GM12875 (cell line): ENCODE results near the gene AUNIP.
"Not testable (repeated sequence)": the region's sequence is repeated elsewhere in the genome, so short reads cannot be mapped to it uniquely, and the experiment has no call there.

Experiments
- H3K4me3 ChIP-seq: one replicate; pipeline ENCODE4 v1.5.1; 2011; ENCODE audit warnings: low read depth, low read length, control low read depth
- TF ChIP-seq, protein P1 (sequence below): IDR thresholded peaks from 2 replicates; pipeline ENCODE4 v1.5.1; 2011; ENCODE audit warnings: low read depth, mild to moderate bottlenecking, control low read depth, inconsistent platforms, low read length, moderate library complexity, borderline replicate concordance; ENCODE audit not compliant: insufficient read depth

The AUNIP gene

DNA sequence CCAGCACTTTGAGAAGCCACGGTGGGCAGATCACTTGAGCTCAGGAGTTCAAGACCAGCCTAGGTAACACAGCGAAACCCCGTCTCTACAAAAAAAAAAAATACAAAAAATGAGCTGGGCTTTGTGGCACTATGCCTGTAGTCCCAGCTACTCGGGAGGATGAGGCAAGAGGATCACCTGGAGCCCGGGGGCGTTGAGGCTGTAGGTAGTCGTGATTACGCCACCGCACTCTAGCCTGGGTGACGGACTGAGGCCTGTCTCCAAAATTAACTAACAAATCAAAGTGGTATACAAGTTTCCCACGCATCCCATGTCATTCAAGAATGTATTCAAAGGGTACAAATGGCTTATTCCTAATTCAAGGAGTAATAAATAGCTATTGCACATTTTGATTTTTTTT lies 2.4 kb downstream of the AUNIP start:
- no peak overlapping the region for H3K4me3 ChIP-seq
- TF ChIP-seq, protein P1, sequence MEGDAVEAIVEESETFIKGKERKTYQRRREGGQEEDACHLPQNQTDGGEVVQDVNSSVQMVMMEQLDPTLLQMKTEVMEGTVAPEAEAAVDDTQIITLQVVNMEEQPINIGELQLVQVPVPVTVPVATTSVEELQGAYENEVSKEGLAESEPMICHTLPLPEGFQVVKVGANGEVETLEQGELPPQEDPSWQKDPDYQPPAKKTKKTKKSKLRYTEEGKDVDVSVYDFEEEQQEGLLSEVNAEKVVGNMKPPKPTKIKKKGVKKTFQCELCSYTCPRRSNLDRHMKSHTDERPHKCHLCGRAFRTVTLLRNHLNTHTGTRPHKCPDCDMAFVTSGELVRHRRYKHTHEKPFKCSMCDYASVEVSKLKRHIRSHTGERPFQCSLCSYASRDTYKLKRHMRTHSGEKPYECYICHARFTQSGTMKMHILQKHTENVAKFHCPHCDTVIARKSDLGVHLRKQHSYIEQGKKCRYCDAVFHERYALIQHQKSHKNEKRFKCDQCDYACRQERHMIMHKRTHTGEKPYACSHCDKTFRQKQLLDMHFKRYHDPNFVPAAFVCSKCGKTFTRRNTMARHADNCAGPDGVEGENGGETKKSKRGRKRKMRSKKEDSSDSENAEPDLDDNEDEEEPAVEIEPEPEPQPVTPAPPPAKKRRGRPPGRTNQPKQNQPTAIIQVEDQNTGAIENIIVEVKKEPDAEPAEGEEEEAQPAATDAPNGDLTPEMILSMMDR: no peak

GRCh38 chr1:25854554-25854953 lies 4.7 kb downstream of the AUNIP start:
- H3K4me3 ChIP-seq: no peak overlapping the region
- TF ChIP-seq, protein P1: no peak

- TF ChIP-seq, protein P1: no peak
- H3K4me3 ChIP-seq: no peak overlapping the region
Measured at GRCh38 chr1:25848531-25848930, 10.7 kb downstream of the AUNIP start.

DNA sequence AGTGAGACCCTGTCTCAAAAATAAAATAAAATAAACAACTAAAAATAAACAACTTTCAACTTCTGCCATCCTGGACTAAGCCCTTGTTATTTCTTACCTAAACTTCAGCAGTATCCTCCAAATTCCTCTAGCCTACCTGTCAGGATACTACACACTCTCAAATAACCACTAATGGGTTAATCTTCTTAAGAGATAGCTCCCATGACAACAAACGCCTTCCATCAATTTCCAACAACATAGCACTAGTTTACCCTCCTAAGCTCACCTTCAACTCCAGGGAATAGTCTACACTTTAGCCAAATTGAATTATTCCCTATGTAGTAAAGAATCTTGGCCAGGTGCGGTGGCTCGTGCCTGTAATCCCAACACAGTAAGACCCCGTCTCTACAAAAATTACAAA lies 11.3 kb downstream of the AUNIP start:
- no peak overlapping the region for H3K4me3 ChIP-seq
- TF ChIP-seq, protein P1: no peak

GRCh38 chr1:25845664-25846063 lies 13.6 kb downstream of the AUNIP start:
- TF ChIP-seq, protein P1: no peak

DNA sequence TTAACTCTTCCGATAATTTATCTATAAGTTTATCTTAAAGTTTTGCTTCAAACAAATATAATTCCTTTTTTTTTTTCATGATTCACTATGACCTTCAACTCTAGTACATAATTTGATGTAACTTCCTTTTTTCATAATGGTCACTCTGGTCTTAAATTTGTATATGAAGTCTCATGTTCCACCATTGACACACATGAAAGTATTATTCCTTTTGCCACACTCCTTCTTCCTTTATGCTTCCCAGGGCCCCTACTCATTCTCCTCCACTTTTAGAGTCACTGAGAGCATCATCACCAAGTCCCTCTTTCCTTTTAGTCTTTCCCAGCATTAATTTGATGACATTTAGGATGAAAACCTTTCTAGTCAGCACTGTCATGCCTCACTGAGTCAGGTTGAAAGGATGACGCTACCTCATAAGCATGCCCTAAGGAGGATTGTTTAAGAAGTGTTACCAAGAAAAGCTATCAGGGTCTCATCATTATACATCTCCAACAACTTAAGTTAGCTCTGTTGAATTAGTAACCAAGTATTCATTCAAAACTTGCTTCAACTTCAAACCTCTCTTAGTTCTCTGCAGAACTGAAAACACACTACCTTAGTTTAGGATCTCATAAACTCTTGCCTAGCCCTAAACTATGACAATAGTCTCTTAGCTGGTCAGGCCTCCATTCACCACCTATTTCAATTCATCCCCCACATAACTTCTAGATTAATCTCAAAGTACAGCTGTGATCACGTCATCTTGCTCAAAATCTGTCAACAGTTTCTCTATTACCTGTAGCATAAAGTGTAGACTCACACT lies 14.5 kb downstream of the AUNIP start:
- TF ChIP-seq, protein P1: no peak
- H3K4me3 ChIP-seq: no peak overlapping the region

More at GRCh38 chr1:25845664-25846063, 13.6 kb downstream of the AUNIP start:
- no peak overlapping the region for H3K4me3 ChIP-seq

DNA sequence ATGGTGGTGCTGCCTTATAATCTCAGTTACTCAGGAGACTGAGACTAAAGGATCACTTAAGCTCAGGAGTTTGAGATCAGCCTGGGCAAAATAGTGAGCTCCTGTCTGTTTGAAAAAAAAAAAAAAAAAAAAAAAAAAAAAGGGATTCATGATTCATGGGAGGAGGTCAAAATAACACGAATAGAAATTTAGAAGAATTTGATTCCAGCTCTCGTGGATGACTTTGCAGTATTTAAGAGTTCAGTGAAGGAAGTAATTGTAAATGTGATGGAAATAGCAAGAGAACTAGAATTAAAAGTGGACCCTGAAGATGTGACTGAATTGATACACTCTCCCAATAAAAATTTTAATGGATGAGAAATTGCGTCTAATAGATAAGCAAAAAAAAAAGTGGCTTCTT lies 15.8 kb downstream of the AUNIP start:
- TF ChIP-seq, protein P1: no peak
- no peak overlapping the region for H3K4me3 ChIP-seq

GRCh38 chr1:25839808-25840207 lies 19.4 kb downstream of the AUNIP start:
- H3K4me3 ChIP-seq: not testable (repeated sequence)
